HS-27A (cell line): Measurements from ENCODE around the gene NXPE4.
"Not testable (repeated sequence)": the region's sequence is repeated elsewhere in the genome, so short reads cannot be mapped to it uniquely, and the experiment has no call there.

Experiments
- DNase-seq: peaks from one replicate; pipeline ENCODE4 v3.0.0-alpha.2; 2012; ENCODE audit warnings: low read depth, missing footprints

NXPE4 gene

GRCh38 chr11:114610550-114610949, 15.0 kb upstream of the NXPE4 start:
- DNase-seq, result no peak

GRCh38 chr11:114609429-114609828, 13.8 kb upstream of the NXPE4 start:
- no peak for DNase-seq

DNA sequence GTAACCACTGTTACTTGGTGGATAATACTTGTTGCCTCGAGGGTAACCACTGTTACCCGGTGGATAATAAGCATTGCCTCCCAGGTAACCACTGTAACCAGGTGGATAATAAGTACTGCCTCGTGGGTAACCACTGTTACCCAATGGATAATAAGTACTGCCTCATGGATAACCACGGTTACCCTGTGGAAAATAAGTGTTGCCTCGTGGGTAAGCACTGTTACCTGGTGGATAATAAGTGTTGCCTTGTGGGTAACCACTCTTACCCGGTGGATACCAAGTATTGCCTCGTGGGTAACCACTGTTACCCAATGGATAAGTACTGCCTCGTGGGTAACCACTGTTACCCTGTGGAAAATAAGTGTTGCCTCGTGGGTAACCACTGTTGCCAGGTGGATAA, 13.0 kb upstream of the NXPE4 start:
- DNase-seq, result not testable (repeated sequence)

GRCh38 chr11:114607753-114608459, 12.3 kb upstream of the NXPE4 start:
- DNase-seq, result no peak

DNA sequence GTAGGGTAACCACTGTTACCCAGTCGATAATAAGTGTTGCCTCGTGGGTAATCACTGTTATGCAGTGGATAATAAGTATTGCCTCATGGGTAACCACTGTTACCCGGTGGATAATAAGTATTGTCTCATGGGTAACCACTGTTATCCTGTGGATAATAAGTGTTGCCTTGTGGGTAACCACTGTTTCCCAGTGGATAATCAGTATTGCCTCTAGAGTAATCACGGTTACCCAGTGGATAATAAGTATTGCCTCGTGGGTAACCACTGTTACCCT, 11.2 kb upstream of the NXPE4 start:
- DNase-seq, result not testable (repeated sequence)

DNA sequence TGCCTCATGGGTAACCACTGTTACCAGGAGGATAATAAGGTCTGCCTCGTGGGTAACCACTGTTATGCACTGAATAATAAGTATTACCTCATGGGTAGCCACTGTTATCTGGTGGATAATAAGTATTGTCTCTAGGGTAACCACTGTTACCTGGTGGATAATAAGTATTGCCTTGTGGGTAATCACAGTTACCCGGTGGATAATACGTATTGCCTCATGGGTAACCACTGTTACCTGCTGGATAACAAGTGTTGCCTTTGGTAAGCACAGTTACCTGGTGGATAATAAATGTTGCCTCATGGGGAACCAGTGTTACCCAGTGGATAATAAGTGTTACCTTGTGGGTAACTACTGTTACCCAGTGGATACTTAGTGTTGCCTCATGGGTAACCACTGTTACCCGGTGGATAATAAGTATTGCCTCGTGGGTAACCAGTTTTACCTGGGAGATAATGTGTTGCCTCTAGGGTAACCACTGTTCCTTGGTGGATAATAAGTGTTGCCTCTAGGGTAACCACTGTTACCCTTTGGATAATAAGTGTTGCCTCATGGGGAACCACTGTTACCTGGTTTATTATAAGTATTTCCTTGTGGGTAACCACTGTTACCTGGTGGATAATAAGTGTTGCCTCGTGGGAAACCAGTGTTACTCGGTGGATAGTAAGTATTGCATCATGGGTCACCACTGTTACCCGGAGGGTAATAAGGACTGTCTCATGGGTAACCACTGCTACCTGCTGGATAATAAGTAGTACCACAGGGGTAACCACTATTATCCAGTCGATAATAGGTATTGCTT, 10.6 kb upstream of the NXPE4 start:
- no peak for DNase-seq

GRCh38 chr11:114605370-114605769, 9.8 kb upstream of the NXPE4 start:
- no peak for DNase-seq

DNA sequence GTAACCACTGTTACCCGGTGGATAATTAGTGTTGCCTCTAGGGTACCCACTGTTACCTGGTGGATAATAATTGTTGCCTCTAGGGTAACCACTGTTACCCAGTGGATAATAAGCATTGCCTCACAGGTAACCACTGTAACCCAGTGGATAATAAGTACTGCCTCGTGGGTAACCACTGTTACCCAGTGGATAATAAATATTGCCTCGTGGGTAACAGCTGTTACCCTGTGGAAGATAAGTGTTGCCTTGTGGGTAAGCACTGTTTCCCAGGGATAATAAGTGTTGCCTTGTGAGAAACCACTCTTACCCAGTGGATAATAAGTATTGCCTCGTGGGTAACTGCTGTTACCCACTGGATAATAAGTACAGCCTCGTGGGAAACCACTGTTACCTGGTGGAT, 9.3 kb upstream of the NXPE4 start:
- DNase-seq, result no peak

DNA sequence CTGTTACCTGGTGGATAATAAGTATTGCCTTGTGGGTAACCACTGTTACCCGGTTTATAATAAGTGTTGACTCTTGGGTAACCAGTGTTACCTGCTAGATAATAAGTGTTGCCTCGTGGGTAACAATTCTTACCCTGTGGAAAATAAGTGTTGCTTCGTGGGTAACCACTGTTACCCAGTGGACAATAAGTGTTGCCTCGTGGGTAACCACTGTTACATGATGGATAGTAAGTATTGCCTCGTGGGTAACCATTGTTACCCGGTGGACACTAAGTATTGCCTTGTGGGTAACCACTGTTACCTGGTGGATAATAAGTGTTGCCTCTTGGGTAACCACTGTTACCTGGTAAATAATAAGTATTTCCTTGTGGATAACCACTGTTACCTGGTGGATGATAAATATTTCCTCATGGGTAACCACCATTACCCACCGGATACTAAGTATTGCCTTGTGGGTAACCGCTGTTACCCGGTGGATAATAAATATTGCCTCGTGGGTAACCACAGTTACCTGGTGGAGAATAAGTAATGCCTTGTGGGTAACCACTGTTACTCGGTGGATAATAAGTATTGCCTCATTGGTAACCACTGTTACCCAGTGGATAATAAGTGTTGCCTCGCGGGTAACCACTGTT, 8.7 kb upstream of the NXPE4 start:
- DNase-seq, result no peak

DNA sequence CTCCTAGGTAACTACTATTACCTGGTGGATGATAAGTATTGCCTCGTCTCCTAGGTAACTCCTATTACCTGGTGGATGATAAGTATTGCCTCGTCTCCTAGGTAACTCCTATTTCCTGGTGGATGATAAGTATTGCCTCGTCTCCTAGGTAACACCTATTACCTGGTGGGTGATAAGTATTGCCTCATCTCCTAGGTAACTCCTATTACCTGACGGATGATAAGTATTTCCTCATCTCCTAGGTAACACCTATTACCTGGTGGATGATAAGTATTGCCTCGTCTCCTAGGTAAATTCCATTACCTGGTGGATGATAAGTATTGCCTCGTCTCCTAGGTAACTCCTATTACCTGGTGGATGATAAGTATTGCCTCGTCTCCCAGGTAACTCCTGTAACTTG, 7.6 kb upstream of the NXPE4 start:
- not testable (repeated sequence) for DNase-seq

DNA sequence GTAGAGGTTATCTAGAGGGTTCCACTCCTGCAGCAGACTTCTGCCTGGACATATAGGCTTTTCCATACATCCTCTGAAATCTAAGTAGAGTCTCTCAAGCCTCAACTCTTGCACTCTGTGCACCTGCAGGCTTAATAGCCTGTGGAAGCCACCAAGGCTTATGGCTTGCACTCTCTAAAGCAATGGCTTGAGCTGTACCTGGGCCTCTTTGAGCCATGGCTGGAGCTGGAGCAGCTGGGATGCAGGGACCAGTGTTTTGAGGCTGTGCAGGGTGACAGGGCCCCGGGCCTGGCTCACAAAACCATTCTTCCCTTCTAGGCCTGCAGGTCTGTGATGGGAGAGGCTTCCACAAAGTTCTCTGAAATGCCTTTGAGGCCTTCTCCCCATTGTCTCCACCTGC, 2.9 kb upstream of the NXPE4 start:
- DNase-seq, result no peak

DNA sequence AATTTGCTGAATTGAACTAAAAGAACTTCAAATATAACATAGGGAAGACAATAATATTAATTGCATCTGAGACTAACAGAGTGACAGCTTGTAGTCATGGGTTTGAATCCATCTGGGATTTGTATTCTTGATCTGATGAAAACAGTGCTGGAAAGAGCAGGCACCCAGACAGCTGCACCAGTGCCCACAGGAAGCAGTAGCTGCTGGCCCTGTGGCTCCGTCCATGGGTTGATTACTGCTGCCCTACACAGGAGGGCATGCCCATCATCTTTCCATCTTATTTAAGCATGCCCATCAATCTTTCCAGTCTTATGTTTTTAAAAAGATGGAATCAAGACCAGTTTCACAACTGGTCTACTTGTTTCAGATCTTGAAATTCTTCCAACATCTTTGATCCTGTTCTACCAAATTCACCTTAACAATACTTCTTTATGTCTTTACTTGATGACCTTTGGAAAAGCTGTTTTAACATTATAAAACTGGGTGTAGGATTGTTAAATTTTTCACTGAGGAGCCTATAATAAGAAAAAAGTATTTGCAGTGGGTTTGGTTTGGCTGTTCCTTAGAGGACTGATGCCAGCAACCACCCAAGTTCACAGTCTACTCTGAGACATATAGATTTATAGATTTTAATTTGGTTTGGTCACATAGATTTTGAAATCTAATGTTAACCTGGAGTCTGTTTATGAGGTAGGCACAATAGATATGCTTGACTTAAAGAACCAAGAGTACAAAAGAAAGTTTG, 761 bp upstream of the NXPE4 start:
- DNase-seq, result no peak

- no peak for DNase-seq
These were observed 883 bp downstream of the NXPE4 start for GRCh38 chr11:114594703-114595102.

GRCh38 chr11:114587398-114587953, 8.1 kb downstream of the NXPE4 start:
- no peak for DNase-seq

DNA sequence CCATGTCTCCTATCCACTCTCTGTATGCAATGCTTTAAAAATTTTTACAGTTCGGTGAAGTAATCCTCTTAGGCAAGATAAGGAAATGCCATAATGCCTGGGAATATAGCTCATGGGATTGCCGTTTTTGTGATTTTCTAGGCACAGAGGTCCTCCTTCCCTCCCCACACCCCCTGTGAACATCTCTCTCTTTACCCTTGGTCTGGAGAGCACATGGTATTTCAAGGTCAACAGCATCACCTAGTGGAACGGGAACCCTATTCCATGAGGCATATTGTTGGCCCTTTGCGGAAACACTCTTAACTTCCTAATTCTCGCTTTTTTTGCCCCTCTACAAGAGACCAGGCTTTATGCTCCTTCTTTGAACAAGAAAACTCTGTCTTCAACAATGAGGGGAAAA, 8.8 kb downstream of the NXPE4 start:
- DNase-seq, result no peak

DNA sequence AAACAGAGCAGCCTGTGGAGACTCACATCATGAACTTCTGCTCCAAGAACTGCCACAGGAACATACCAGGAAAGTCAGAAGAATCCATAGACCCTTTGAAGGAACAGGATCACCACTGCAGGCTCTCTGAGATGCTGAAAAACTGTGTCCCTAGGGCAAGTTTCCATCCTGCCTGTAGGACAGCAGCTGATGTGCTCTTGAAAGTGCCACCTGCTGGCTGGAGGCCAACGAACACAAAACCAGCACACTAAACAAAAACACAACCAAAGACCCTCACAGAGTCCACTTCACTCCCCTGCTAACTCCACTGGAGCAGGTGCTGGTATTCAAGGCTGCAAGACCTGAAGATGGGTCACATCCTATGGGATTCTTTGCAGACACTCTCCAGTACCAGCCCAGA, 23.9 kb downstream of the NXPE4 start:
- no peak for DNase-seq

- no peak for DNase-seq
These were observed 25.8 kb downstream of the NXPE4 start for GRCh38 chr11:114569801-114570200.

GRCh38 chr11:114566276-114566675, 29.3 kb downstream of the NXPE4 start:
- DNase-seq, result no peak

- DNase-seq, result no peak
These were observed 30.8 kb downstream of the NXPE4 start for GRCh38 chr11:114564831-114565230.

- no peak for DNase-seq
These were observed 32.5 kb downstream of the NXPE4 start for GRCh38 chr11:114563077-114563476.

- DNase-seq, result no peak
These were observed 33.2 kb downstream of the NXPE4 start for GRCh38 chr11:114562166-114562916.
